Measurements from ENCODE around the gene ZNF791. TPM values are rescaled to one million over a fixed set of nuclear protein-coding genes. Genes with fewer than 3 reads are reported as not detected.
A peak's percentile ranks its signal among the peaks of the same experiment; 100 is the strongest.

The ZNF791 gene
- total RNA-seq, 1 donor from 2014 or later = 26.1 TPM

GRCh38 chr19:12597594-12597993, 13.1 kb upstream of the ZNF791 start:
- no peaks in the 10 kb centered on the region for H3K27me3 Mint-ChIP-seq (ENCODE audit: unreplicated experiment)
- no peak overlapping the region for H3K4me3 Mint-ChIP-seq (ENCODE audit: unreplicated experiment)
- no peak for TF ChIP-seq CTCF (IDR thresholded peaks at IDR 0.05)
- no peaks in the 10 kb centered on the region for H3K9me3 Mint-ChIP-seq (ENCODE audit: unreplicated experiment)
- DNase-seq (ENCODE audit: extremely low spot score, unreplicated experiment) = peak; percentile 17
- no peaks in the 10 kb centered on the region for H3K4me1 Mint-ChIP-seq (ENCODE audit: unreplicated experiment)
- H3K36me3 Mint-ChIP-seq (ENCODE audit: unreplicated experiment) = peaks cover 27% of the 10 kb centered on the region
- no peak overlapping the region for H3K27ac Mint-ChIP-seq (ENCODE audit: unreplicated experiment)

GRCh38 chr19:12603714-12604113, 7.0 kb upstream of the ZNF791 start:
- Mint-ChIP-seq H3K36me3 (ENCODE audit: unreplicated experiment) (peaks cover 14% of the 10 kb centered on the region), H3K27me3 (ENCODE audit: unreplicated experiment) (no peaks in the 10 kb centered on the region), H3K9me3 (ENCODE audit: unreplicated experiment) (no peaks in the 10 kb centered on the region), H3K27ac (ENCODE audit: unreplicated experiment) (no peak overlapping the region), H3K4me3 (ENCODE audit: unreplicated experiment) (no peak overlapping the region), H3K4me1 (ENCODE audit: unreplicated experiment) (no peaks in the 10 kb centered on the region)
- no peak for TF ChIP-seq CTCF (IDR thresholded peaks at IDR 0.05)
- no peak for DNase-seq (ENCODE audit: extremely low spot score, unreplicated experiment)

GRCh38 chr19:12606796-12607195, 3.9 kb upstream of the ZNF791 start:
- no peak for DNase-seq (ENCODE audit: extremely low spot score, unreplicated experiment)
- no peak overlapping the region for H3K27ac Mint-ChIP-seq (ENCODE audit: unreplicated experiment)
- no peaks in the 10 kb centered on the region for H3K9me3 Mint-ChIP-seq (ENCODE audit: unreplicated experiment)
- H3K4me1 Mint-ChIP-seq (ENCODE audit: unreplicated experiment) = peaks cover 11% of the 10 kb centered on the region
- no peak for TF ChIP-seq CTCF (IDR thresholded peaks at IDR 0.05)
- H3K36me3 Mint-ChIP-seq (ENCODE audit: unreplicated experiment) = peaks cover 10% of the 10 kb centered on the region
- H3K27me3 Mint-ChIP-seq (ENCODE audit: unreplicated experiment) = no peaks in the 10 kb centered on the region
- no peak overlapping the region for H3K4me3 Mint-ChIP-seq (ENCODE audit: unreplicated experiment)

- Mint-ChIP-seq H3K27ac (ENCODE audit: unreplicated experiment) (no peak overlapping the region), H3K9me3 (ENCODE audit: unreplicated experiment) (no peaks in the 10 kb centered on the region), H3K4me3 (ENCODE audit: unreplicated experiment) (no peak overlapping the region), H3K36me3 (ENCODE audit: unreplicated experiment) (peaks cover 9% of the 10 kb centered on the region), H3K4me1 (ENCODE audit: unreplicated experiment) (peaks cover 14% of the 10 kb centered on the region), H3K27me3 (ENCODE audit: unreplicated experiment) (no peaks in the 10 kb centered on the region)
- DNase-seq (ENCODE audit: extremely low spot score, unreplicated experiment) = peak; percentile 23
- TF ChIP-seq CTCF (IDR thresholded peaks at IDR 0.05) = no peak
Measured at GRCh38 chr19:12607631-12608030, 3.1 kb upstream of the ZNF791 start.

GRCh38 chr19:12611361-12611699, 610 bp downstream of the ZNF791 start:
- H3K36me3 Mint-ChIP-seq (ENCODE audit: unreplicated experiment) = peaks cover 19% of the 10 kb centered on the region
- no peaks in the 10 kb centered on the region for H3K9me3 Mint-ChIP-seq (ENCODE audit: unreplicated experiment)
- no peaks in the 10 kb centered on the region for H3K27me3 Mint-ChIP-seq (ENCODE audit: unreplicated experiment)
- peak; percentile 87 for DNase-seq (ENCODE audit: extremely low spot score, unreplicated experiment)
- peak overlapping the region; percentile 99 for H3K4me3 Mint-ChIP-seq (ENCODE audit: unreplicated experiment)
- peaks cover 25% of the 10 kb centered on the region for H3K4me1 Mint-ChIP-seq (ENCODE audit: unreplicated experiment)
- TF ChIP-seq CTCF (IDR thresholded peaks at IDR 0.05) = no peak
- peak overlapping the region; percentile 100 for H3K27ac Mint-ChIP-seq (ENCODE audit: unreplicated experiment)

Data from osteocyte (in vitro differentiated cells).